ENCODE measurements around the gene PRPF8.

- TF ChIP-seq CTCF (conservative IDR thresholded peaks at IDR 0.05; ENCODE audit: low read length) = no peak
- TF ChIP-seq EZH2phosphoT487 (IDR thresholded peaks at IDR 0.05; ENCODE audit: borderline replicate concordance) = no peak
Observed at GRCh38 chr17:1630662-1631061, 54.0 kb downstream of the PRPF8 start.

All from Loucy (cell line).